ENCODE measurements around the gene HMCN2. TPM values are rescaled to one million over a fixed set of nuclear protein-coding genes. Genes with fewer than 3 reads are reported as not detected.

Gene HMCN2
- total RNA-seq, 1 experiment from 2014 or later = 8.6 TPM

- Histone ChIP-seq H4K5ac (ENCODE audit: insufficient read length, low read depth, low read length) (no peak overlapping the region), H3K14ac (ENCODE audit: insufficient read depth, low read length) (peak overlapping the region; percentile 72), H4K20me1 (ENCODE audit: control insufficient read depth, insufficient read depth, insufficient read length) (no peaks in the 10 kb centered on the region), H3K4ac (ENCODE audit: low read depth, low read length) (no peak overlapping the region), H3K4me1 (ENCODE audit: insufficient read depth, low read length) (peaks cover 13% of the 10 kb centered on the region; the same call in 1 of the 2 replicates), H2BK5ac (ENCODE audit: insufficient read length, low read length) (no peak overlapping the region), H2AFZ (ENCODE audit: low read length) (no peak overlapping the region), H3K9me3 (ENCODE audit: control insufficient read depth, low read depth, low read length) (no peaks in the 10 kb centered on the region), H3K18ac (ENCODE audit: insufficient read length, low read depth, low read length) (peak overlapping the region; percentile 8), H3K23ac (ENCODE audit: insufficient read length, low read depth, low read length) (no peak overlapping the region), H2BK120ac (ENCODE audit: low read depth, low read length, poor library complexity, severe bottlenecking) (no peak overlapping the region), H3K79me1 (ENCODE audit: insufficient read depth, low read depth, low read length, poor library complexity, severe bottlenecking) (no peaks in the 10 kb centered on the region), H3K56ac (ENCODE audit: insufficient read length, low read depth, low read length) (no peak overlapping the region), H3K27ac (ENCODE audit: insufficient read length, low read depth, low read length) (no peak overlapping the region), H3K23me2 (ENCODE audit: insufficient read length, low read depth, low read length, poor library complexity, severe bottlenecking) (peaks cover 19% of the 10 kb centered on the region), H3K27me3 (ENCODE audit: insufficient read depth, low read length) (no peaks in the 10 kb centered on the region; the same call in 1 of the 2 replicates), H2BK12ac (ENCODE audit: insufficient read length, low read depth, low read length) (no peak overlapping the region), H2BK20ac (ENCODE audit: low read depth, low read length, poor library complexity, severe bottlenecking) (no peak overlapping the region), H3K9ac (ENCODE audit: extremely low read depth, insufficient read length, low read length) (no peak overlapping the region), H3K4me2 (ENCODE audit: insufficient read depth, insufficient read length, low read length) (no peak overlapping the region), H2AK5ac (ENCODE audit: insufficient read length, low read length) (no peak overlapping the region), H4K8ac (replicated peaks; ENCODE audit: insufficient read length, low read depth, low read length) (no peak overlapping the region), H3K79me2 (ENCODE audit: insufficient read depth, low read length) (no peaks in the 10 kb centered on the region), H2BK15ac (ENCODE audit: low read depth, low read length) (no peak overlapping the region), H4K91ac (ENCODE audit: insufficient read length, low read depth, low read length) (no peak overlapping the region), H3T11ph (ENCODE audit: low read length) (no peak overlapping the region)
- Mint-ChIP-seq H3K4me3 (peak overlapping the region in 1 of 2 experiments; percentile 5; a peak in 1 of 5 replicates), H3K9me3 (no peaks in the 10 kb centered on the region; a peak in 1 of 5 replicates), H3K27me3 (ENCODE audit: low read depth) (peaks cover 18% of the 10 kb centered on the region), H3K36me3 (ENCODE audit: insufficient read depth in 1 of 3, low read depth in 3 of 3) (peaks cover 4 to 14% (median 10%) of the 10 kb centered on the region in 3 experiments; a peak in 6 of 7 replicates), H3K4me1 (peaks cover 50 to 63% of the 10 kb centered on the region in 2 experiments), H3K27ac (peak overlapping the region; percentile 83 to 95 (median 90); a peak in 6 of 7 replicates)
- TF ChIP-seq CTCF (conservative IDR thresholded peaks at IDR 0.05) = no peak
- DNase-seq = no peak
- no CpG with 5 or more reads among the region's 12 CpGs for WGBS (ENCODE audit: extremely low coverage, insufficient read length, low lambda C conversion rate)
These were observed 182.6 kb downstream of the HMCN2 start for GRCh38 chr9:130448035-130448624.

Measured in H9 (cell line).